K562 (cell line): ENCODE measurements around the gene AKNA.
"Not testable (repeated sequence)": the region's sequence is repeated elsewhere in the genome, so short reads cannot be mapped to it uniquely, and the experiment has no call there.

Experiments used
- ATF2 ChIP-seq: sonication (generic); formaldehyde crosslinking; IDR thresholded peaks from 2 replicates; pipeline ENCODE4 v1.8.1; 2022; ENCODE audit warnings: missing genetic modification reagents
- CHD2 ChIP-seq: IDR thresholded peaks from 2 replicates; pipeline ENCODE4 v1.6.1; 2011; ENCODE audit warnings: low read depth, low read length
- GABPB1 ChIP-seq: sonication (generic); formaldehyde crosslinking; IDR thresholded peaks from 2 replicates; pipeline ENCODE4 v1.8.0; 2022; ENCODE audit warnings: mild to moderate bottlenecking, missing genetic modification reagents
- KLF10 ChIP-seq: fragments of 250-450 bp; sonication (Bioruptor Pico); IDR thresholded peaks from 2 replicates; pipeline ENCODE4 v1.6.1; 2021; ENCODE audit warnings: matching md5 sums
- NR1H2 ChIP-seq: sonication (generic); formaldehyde crosslinking; IDR thresholded peaks from 2 replicates; pipeline ENCODE4 v1.4.0; 2020; ENCODE audit warnings: mild to moderate bottlenecking, missing genetic modification reagents
- POLR2AphosphoS5 ChIP-seq: IDR thresholded peaks from 2 replicates; pipeline ENCODE4 v1.6.1; 2011; ENCODE audit warnings: mild to moderate bottlenecking, low read depth, low read length, moderate library complexity; ENCODE audit not compliant: control insufficient read depth, insufficient read depth
- SMAD3 ChIP-seq: fragments of 450-650 bp; formaldehyde crosslinking; conservative IDR thresholded peaks from 2 replicates; pipeline ENCODE4 v1.4.0; 2020; ENCODE audit warnings: mild to moderate bottlenecking
- TAF1 ChIP-seq: IDR thresholded peaks from 2 replicates; pipeline ENCODE4 v1.6.1; 2011; ENCODE audit warnings: mild to moderate bottlenecking, low read length, moderate library complexity; ENCODE audit not compliant: insufficient read depth, control insufficient read depth, severe bottlenecking; ENCODE audit errors: extremely low read depth
- TGIF2 ChIP-seq: sonication (generic); formaldehyde crosslinking; IDR thresholded peaks from 2 replicates; pipeline ENCODE4 v1.8.1; 2022; ENCODE audit warnings: mild to moderate bottlenecking, missing genetic modification reagents, moderate library complexity
- ZBTB40 ChIP-seq, 2 experiments: fragments of 450-650 bp in 1 of 2; sonication (generic) in 1 of 2; formaldehyde crosslinking in 1 of 2; IDR thresholded peaks; 2 replicates each; pipeline versions ENCODE4 v1.7.1 to v1.9.0; 2016 to 2022; ENCODE audit warnings: inconsistent platforms in 1 of 2, mild to moderate bottlenecking in 1 of 2, missing genetic modification reagents in 1 of 2
- ZNF24 ChIP-seq: fragments of 450-650 bp; IDR thresholded peaks from 2 replicates; pipeline ENCODE4 v1.6.1; 2016
- TF ChIP-seq, protein P1 (sequence below): sonication (generic); formaldehyde crosslinking; IDR thresholded peaks from 2 replicates; pipeline ENCODE4 v1.5.0; 2020; ENCODE audit warnings: missing genetic modification reagents
- TF ChIP-seq, protein P2 (sequence below), 3 experiments: IDR thresholded peaks in 2 of 3; conservative IDR thresholded peaks in 1 of 3; 2 replicates each; pipeline ENCODE4 v1.5.1; 2011 to 2012; ENCODE audit warnings: low read length in 3 of 3, mild to moderate bottlenecking in 3 of 3, control low read depth in 2 of 3, improper control_type of control experiment in 1 of 3, inconsistent platforms in 1 of 3, low read depth in 1 of 3, mixed read lengths in 1 of 3, moderate library complexity in 1 of 3; ENCODE audit not compliant: insufficient read depth in 2 of 3

- TF ChIP-seq NR1H2 (CRISPR knock-in tag); CHD2; KLF10 (CRISPR knock-in tag); POLR2AphosphoS5; TGIF2 (CRISPR knock-in tag); SMAD3 (CRISPR knock-in tag); ATF2; GABPB1 (CRISPR knock-in tag); TAF1; ZBTB40 (IDR thresholded peaks at IDR 0.05); ZBTB40 (CRISPR knock-in tag; IDR thresholded peaks at IDR 0.05); ZNF24: not testable (repeated sequence)
- TF ChIP-seq, protein P1, sequence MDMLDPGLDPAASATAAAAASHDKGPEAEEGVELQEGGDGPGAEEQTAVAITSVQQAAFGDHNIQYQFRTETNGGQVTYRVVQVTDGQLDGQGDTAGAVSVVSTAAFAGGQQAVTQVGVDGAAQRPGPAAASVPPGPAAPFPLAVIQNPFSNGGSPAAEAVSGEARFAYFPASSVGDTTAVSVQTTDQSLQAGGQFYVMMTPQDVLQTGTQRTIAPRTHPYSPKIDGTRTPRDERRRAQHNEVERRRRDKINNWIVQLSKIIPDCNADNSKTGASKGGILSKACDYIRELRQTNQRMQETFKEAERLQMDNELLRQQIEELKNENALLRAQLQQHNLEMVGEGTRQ: not testable (repeated sequence)
- TF ChIP-seq, protein P2, sequence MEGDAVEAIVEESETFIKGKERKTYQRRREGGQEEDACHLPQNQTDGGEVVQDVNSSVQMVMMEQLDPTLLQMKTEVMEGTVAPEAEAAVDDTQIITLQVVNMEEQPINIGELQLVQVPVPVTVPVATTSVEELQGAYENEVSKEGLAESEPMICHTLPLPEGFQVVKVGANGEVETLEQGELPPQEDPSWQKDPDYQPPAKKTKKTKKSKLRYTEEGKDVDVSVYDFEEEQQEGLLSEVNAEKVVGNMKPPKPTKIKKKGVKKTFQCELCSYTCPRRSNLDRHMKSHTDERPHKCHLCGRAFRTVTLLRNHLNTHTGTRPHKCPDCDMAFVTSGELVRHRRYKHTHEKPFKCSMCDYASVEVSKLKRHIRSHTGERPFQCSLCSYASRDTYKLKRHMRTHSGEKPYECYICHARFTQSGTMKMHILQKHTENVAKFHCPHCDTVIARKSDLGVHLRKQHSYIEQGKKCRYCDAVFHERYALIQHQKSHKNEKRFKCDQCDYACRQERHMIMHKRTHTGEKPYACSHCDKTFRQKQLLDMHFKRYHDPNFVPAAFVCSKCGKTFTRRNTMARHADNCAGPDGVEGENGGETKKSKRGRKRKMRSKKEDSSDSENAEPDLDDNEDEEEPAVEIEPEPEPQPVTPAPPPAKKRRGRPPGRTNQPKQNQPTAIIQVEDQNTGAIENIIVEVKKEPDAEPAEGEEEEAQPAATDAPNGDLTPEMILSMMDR (IDR thresholded peaks at IDR 0.05 in 2 of 3, conservative IDR thresholded peaks at IDR 0.05 in 1 of 3; ENCODE audit: insufficient read depth in 2 of 3, low read depth in 1 of 3, low read length in 3 of 3): not testable (repeated sequence)
Measured at GRCh38 chr9:114329625-114330022, 58.2 kb downstream of the AKNA start, which contains the start of gene ORM2.
